ENCODE results near the gene GATD1. TPM values are rescaled to one million over a fixed set of nuclear protein-coding genes. Genes with fewer than 3 reads are reported as not detected.

Gene GATD1
- total and polyA plus RNA-seq, 10 of the 15 experiments (the other 5 are each of a cell fraction or from before 2014, with no cell fraction given), result 1.2 to 92.6 (median 22.3) TPM

DNA sequence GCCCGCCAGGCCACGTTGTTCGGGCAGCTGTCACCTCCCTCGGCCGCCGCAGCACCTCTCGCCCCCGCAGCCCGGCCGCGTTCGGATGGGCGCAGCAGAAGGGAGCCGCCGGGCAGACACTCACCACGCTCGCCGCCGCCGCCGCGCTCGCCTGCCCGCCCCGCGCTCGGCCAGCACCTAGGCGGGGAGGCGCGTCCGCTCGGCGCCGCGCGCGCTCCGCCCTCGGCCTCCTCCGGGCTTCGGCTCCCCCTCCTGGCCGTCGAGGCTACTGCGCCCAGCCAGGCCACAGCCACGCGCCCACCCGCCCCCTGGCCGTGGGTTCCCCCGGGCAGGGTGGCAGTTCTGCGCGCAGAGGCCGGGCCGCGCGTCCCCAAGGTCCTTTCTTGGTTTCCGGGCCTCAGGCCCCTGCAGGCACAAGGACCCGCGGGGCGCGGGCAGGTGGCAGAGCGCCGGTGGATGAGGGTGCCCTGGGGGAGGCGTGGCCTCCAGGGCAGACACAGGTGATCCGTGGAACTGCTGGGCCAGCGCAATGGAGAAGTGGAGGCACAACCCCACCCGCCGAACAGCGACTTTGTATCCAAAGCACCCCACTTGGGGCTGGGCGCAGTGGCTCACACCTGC is 20.9 kb upstream of the GATD1 start, which contains the start of gene SLC25A22 (continued):
- TF ChIP-seq, protein P1, sequence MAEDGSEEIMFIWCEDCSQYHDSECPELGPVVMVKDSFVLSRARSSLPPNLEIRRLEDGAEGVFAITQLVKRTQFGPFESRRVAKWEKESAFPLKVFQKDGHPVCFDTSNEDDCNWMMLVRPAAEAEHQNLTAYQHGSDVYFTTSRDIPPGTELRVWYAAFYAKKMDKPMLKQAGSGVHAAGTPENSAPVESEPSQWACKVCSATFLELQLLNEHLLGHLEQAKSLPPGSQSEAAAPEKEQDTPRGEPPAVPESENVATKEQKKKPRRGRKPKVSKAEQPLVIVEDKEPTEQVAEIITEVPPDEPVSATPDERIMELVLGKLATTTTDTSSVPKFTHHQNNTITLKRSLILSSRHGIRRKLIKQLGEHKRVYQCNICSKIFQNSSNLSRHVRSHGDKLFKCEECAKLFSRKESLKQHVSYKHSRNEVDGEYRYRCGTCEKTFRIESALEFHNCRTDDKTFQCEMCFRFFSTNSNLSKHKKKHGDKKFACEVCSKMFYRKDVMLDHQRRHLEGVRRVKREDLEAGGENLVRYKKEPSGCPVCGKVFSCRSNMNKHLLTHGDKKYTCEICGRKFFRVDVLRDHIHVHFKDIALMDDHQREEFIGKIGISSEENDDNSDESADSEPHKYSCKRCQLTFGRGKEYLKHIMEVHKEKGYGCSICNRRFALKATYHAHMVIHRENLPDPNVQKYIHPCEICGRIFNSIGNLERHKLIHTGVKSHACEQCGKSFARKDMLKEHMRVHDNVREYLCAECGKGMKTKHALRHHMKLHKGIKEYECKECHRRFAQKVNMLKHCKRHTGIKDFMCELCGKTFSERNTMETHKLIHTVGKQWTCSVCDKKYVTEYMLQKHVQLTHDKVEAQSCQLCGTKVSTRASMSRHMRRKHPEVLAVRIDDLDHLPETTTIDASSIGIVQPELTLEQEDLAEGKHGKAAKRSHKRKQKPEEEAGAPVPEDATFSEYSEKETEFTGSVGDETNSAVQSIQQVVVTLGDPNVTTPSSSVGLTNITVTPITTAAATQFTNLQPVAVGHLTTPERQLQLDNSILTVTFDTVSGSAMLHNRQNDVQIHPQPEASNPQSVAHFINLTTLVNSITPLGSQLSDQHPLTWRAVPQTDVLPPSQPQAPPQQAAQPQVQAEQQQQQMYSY (CRISPR knock-in tag; IDR thresholded peaks at IDR 0.05), result no peak
- TF ChIP-seq RB1 (IDR thresholded peaks at IDR 0.05; ENCODE audit: borderline replicate concordance) (peak; percentile 66; the same call in 1 of the 2 replicates), ZNF217 (IDR thresholded peaks at IDR 0.05) (0 out of 2 replicates have a peak, but pooled peaks have one; percentile 39), MXI1 (IDR thresholded peaks at IDR 0.05; ENCODE audit: low read depth, low read length) (no peak; the same call in 1 of the 2 replicates), RAD21 (IDR thresholded peaks at IDR 0.05; ENCODE audit: insufficient read depth, low read depth, low read length) (peak; percentile 50), SPI1 (IDR thresholded peaks at IDR 0.05; ENCODE audit: borderline replicate concordance, insufficient read depth, low read depth, low read length) (no peak), MAX (IDR thresholded peaks at IDR 0.05; ENCODE audit: low read depth, low read length) (peak; percentile 8; the same call in 1 of the 2 replicates), SMC3 (IDR thresholded peaks at IDR 0.05; ENCODE audit: borderline replicate concordance, low read length) (peak; percentile 35; the same call in 1 of the 2 replicates), GATAD2B (conservative IDR thresholded peaks at IDR 0.05; ENCODE audit: low read depth) (peak; percentile 73), LARP7 (IDR thresholded peaks at IDR 0.05) (peak; percentile 63), JUND (IDR thresholded peaks at IDR 0.05; ENCODE audit: low read depth, low read length) (no peak), TCF3 (IDR thresholded peaks at IDR 0.05; ENCODE audit: borderline replicate concordance, insufficient read depth, low read depth, low read length) (no peak), CEBPB (IDR thresholded peaks at IDR 0.05; ENCODE audit: borderline replicate concordance in 1 of 2, low read depth in 2 of 2, low read length in 2 of 2) (no peak), TCF7 (IDR thresholded peaks at IDR 0.05; ENCODE audit: borderline replicate concordance) (no peak), HDAC2 (IDR thresholded peaks at IDR 0.05) (no peak), NFIC (IDR thresholded peaks at IDR 0.05; ENCODE audit: low read depth, low read length) (no peak), PAX5 (IDR thresholded peaks at IDR 0.05; ENCODE audit: borderline replicate concordance, low read depth, low read length) (0 out of 2 replicates have a peak, but pooled peaks have one; percentile 4)
- TF ChIP-seq, protein P2, sequence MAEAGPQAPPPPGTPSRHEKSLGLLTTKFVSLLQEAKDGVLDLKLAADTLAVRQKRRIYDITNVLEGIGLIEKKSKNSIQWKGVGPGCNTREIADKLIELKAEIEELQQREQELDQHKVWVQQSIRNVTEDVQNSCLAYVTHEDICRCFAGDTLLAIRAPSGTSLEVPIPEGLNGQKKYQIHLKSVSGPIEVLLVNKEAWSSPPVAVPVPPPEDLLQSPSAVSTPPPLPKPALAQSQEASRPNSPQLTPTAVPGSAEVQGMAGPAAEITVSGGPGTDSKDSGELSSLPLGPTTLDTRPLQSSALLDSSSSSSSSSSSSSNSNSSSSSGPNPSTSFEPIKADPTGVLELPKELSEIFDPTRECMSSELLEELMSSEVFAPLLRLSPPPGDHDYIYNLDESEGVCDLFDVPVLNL (IDR thresholded peaks at IDR 0.05; ENCODE audit: low read depth, low read length), result no peak
- TF ChIP-seq, protein P3, sequence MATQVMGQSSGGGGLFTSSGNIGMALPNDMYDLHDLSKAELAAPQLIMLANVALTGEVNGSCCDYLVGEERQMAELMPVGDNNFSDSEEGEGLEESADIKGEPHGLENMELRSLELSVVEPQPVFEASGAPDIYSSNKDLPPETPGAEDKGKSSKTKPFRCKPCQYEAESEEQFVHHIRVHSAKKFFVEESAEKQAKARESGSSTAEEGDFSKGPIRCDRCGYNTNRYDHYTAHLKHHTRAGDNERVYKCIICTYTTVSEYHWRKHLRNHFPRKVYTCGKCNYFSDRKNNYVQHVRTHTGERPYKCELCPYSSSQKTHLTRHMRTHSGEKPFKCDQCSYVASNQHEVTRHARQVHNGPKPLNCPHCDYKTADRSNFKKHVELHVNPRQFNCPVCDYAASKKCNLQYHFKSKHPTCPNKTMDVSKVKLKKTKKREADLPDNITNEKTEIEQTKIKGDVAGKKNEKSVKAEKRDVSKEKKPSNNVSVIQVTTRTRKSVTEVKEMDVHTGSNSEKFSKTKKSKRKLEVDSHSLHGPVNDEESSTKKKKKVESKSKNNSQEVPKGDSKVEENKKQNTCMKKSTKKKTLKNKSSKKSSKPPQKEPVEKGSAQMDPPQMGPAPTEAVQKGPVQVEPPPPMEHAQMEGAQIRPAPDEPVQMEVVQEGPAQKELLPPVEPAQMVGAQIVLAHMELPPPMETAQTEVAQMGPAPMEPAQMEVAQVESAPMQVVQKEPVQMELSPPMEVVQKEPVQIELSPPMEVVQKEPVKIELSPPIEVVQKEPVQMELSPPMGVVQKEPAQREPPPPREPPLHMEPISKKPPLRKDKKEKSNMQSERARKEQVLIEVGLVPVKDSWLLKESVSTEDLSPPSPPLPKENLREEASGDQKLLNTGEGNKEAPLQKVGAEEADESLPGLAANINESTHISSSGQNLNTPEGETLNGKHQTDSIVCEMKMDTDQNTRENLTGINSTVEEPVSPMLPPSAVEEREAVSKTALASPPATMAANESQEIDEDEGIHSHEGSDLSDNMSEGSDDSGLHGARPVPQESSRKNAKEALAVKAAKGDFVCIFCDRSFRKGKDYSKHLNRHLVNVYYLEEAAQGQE (IDR thresholded peaks at IDR 0.05; ENCODE audit: low read depth, low read length), result no peak

Data from GM12878 (cell line).